Right lobe of liver (tissue), 6 donors: ENCODE measurements around the gene GPR39. TPM values are rescaled to one million over a fixed set of nuclear protein-coding genes. Genes with fewer than 3 reads are reported as not detected.

Experiments used
- ATAC-seq, 4 donors: fragments of 200-7000 bp; cut with Tn5 transposase; one replicate each; pipeline ENCODE4 v1.9.1; 2020; ENCODE audit warnings: mild to moderate bottlenecking in 4 of 4, moderate library complexity in 4 of 4
- DNase-seq, 3 donors: peaks; one replicate each; pipeline ENCODE4 v3.0.0-alpha.2; 2020
- H3K27ac ChIP-seq, 3 donors: fragments of 200-600 bp; one replicate each; pipeline ENCODE4 v1.8.0; 2022
- H3K27me3 ChIP-seq, 2 donors: fragments of 200-600 bp; one replicate each; pipeline ENCODE4 v1.8.0; 2022
- H3K36me3 ChIP-seq, 4 donors: fragments of 200-600 bp; sonication (generic) in 1 of 4; one replicate each; pipeline versions ENCODE4 v1.5.1 to v1.8.0; 2017 to 2022; ENCODE audit warnings: control low read depth in 1 of 4
- H3K4me1 ChIP-seq, 4 donors: fragments of 200-600 bp; sonication (generic) in 1 of 4; one replicate each; pipeline versions ENCODE4 v1.5.1 to v1.8.0; 2017 to 2022; ENCODE audit warnings: control low read depth in 1 of 4
- H3K4me3 ChIP-seq, 3 donors: fragments of 200-600 bp; one replicate each; pipeline ENCODE4 v1.8.0; 2022
- H3K9me3 ChIP-seq, 4 donors: fragments of 200-600 bp; sonication (generic) in 1 of 4; one replicate each; pipeline versions ENCODE4 v1.5.1 to v1.8.0; 2017 to 2022; ENCODE audit warnings: control low read depth in 1 of 4
- CTCF ChIP-seq, 4 donors: fragments of 200-600 bp in 3 of 4; fragments of 450-650 bp in 1 of 4; IDR thresholded peaks; one replicate each; pipeline versions ENCODE4 v1.5.1 to v1.8.0; 2016 to 2022; ENCODE audit warnings: antibody characterized with exemption in 4 of 4, mild to moderate bottlenecking in 2 of 4
- POLR2A ChIP-seq: fragments of 450-650 bp; IDR thresholded peaks from one replicate; pipeline ENCODE4 v1.6.1; 2017; ENCODE audit warnings: antibody characterized with exemption, mild to moderate bottlenecking
- WGBS: methylation state at CpG from one replicate; pipeline ENCODE4 v1.1.6; 2018; ENCODE audit warnings: low coverage, low lambda C conversion rate; ENCODE audit not compliant: insufficient coverage; ENCODE audit errors: missing lambda C conversion rate; 5-methylcytosine and 5-hydroxymethylcytosine counted together
- intact Hi-C, 2 donors: fragments of 100-400 bp; cut with DNase I; formaldehyde crosslinking; loops; one replicate each; pipeline versions ENCODE4 v1.11.2 to v1.14.1; 2022
- total RNA-seq, 6 experiments: library from RNA; depleted of rRNA in 2 of 6; stranded (reverse); fragments of >200 nt in 2 of 6; fragmentation: NEBNext Ultra II Directional in 3 of 6; extraction: Animal tissue kit (Norgen Biotek cat#: 25700) in 3 of 6; gene quantifications; one replicate each; pipeline versions ENCODE4 v1.1.0 to v1.2.4, GENCODE V29; 2016 to 2023
- donor health status: DM: no; HTN: yes; CAD: no.
- donor health status: DM: no; HTN: no; CAD: no.
- donor health status: DM: no; HTN: no; CAD: no.
- donor health status: DM: no; HTN: yes; CAD: no.
- donor health status: DM: no; HTN: yes; CAD: no.

The GPR39 gene
- total RNA-seq, 6 experiments from 2014 or later: 3.6 to 9.1 (median 6.0) TPM

- H3K36me3 ChIP-seq: no peaks in the 10 kb centered on the region
- peaks cover 0 to 17% (median 6%) of the 10 kb centered on the region in 4 donors for H3K4me1 ChIP-seq
- intact Hi-C loops: no loop called here
- ATAC-seq: no peak
- DNase-seq: no peak
- TF ChIP-seq CTCF (IDR thresholded peaks at IDR 0.05) (no peak), POLR2A (no peak)
- no peaks in the 10 kb centered on the region for H3K9me3 ChIP-seq
- H3K27ac ChIP-seq: no peak overlapping the region
- no peak overlapping the region for H3K4me3 ChIP-seq
- H3K27me3 ChIP-seq: no peaks in the 10 kb centered on the region
- 67% methylated on average over 1 of the region's 2 CpGs for WGBS
Observed at GRCh38 chr2:132429941-132430573, 13.5 kb downstream of the GPR39 start.

GRCh38 chr2:132430895-132431294 is 14.3 kb downstream of the GPR39 start:
- Histone ChIP-seq H3K36me3 (no peaks in the 10 kb centered on the region), H3K4me3 (no peak overlapping the region), H3K27ac (no peak overlapping the region), H3K4me1 (peaks cover 0 to 9% (median 2%) of the 10 kb centered on the region in 4 donors), H3K27me3 (no peaks in the 10 kb centered on the region), H3K9me3 (no peaks in the 10 kb centered on the region)
- intact Hi-C loops: no loop called here
- DNase-seq (no peak), ATAC-seq (peak in 1 of 4 donors; percentile 58)
- TF ChIP-seq POLR2A (no peak), CTCF (IDR thresholded peaks at IDR 0.05) (no peak)

- no peaks in the 10 kb centered on the region for H3K27me3 ChIP-seq
- 68% methylated on average over 4 of the region's 5 CpGs for WGBS
- ATAC-seq: peak in 1 of 4 donors; percentile 29
- H3K4me3 ChIP-seq: no peak overlapping the region
- H3K36me3 ChIP-seq: no peaks in the 10 kb centered on the region
- intact Hi-C loops: no loop called here
- H3K27ac ChIP-seq: no peak overlapping the region
- H3K4me1 ChIP-seq: no peaks in the 10 kb centered on the region
- DNase-seq: no peak
- no peaks in the 10 kb centered on the region for H3K9me3 ChIP-seq
- no peak for TF ChIP-seq POLR2A
- TF ChIP-seq CTCF (IDR thresholded peaks at IDR 0.05): no peak
Observed at GRCh38 chr2:132437852-132438669, 21.5 kb downstream of the GPR39 start.

GRCh38 chr2:132438691-132439090 is 22.1 kb downstream of the GPR39 start:
- WGBS: 100% methylated on average over 2 of the region's 4 CpGs
- Histone ChIP-seq H3K4me3 (no peak overlapping the region), H3K36me3 (no peaks in the 10 kb centered on the region), H3K27ac (no peak overlapping the region), H3K9me3 (no peaks in the 10 kb centered on the region), H3K4me1 (no peaks in the 10 kb centered on the region), H3K27me3 (no peaks in the 10 kb centered on the region)
- intact Hi-C loops: no loop called here
- TF ChIP-seq POLR2A (no peak), CTCF (IDR thresholded peaks at IDR 0.05) (no peak)
- peak in 1 of 4 donors; percentile 24 for ATAC-seq
- no peak for DNase-seq
